ENCODE data around the gene KIF27.
"Not testable (repeated sequence)": the region's sequence is repeated elsewhere in the genome, so short reads cannot be mapped to it uniquely, and the experiment has no call there.

The KIF27 gene

GRCh38 chr9:83906144-83906543 is 15.1 kb downstream of the KIF27 start:
- TF ChIP-seq, protein P1, sequence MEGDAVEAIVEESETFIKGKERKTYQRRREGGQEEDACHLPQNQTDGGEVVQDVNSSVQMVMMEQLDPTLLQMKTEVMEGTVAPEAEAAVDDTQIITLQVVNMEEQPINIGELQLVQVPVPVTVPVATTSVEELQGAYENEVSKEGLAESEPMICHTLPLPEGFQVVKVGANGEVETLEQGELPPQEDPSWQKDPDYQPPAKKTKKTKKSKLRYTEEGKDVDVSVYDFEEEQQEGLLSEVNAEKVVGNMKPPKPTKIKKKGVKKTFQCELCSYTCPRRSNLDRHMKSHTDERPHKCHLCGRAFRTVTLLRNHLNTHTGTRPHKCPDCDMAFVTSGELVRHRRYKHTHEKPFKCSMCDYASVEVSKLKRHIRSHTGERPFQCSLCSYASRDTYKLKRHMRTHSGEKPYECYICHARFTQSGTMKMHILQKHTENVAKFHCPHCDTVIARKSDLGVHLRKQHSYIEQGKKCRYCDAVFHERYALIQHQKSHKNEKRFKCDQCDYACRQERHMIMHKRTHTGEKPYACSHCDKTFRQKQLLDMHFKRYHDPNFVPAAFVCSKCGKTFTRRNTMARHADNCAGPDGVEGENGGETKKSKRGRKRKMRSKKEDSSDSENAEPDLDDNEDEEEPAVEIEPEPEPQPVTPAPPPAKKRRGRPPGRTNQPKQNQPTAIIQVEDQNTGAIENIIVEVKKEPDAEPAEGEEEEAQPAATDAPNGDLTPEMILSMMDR (conservative IDR thresholded peaks at IDR 0.05; ENCODE audit: low read length) = no peak
- no peak overlapping the region for H3K4me3 ChIP-seq (ENCODE audit: low read length)
- DNase-seq (ENCODE audit: low read depth) = no peak

DNA sequence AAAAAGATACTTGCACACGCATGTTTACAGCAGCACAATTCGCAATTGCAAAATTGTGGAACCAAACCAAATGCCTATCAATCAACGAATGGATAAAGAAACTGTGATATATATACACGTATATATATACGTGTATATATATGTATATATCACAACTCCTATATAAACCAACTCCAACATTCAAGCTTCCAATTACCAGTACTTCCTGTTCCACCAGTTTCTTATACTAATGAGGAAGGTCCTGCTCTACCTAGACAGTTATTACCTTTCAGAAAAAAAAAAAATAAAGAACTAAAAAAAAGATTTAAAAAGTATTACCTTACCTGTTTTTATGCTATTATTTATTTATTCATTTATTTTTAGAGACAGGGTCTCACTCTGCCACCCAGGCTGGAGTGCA is 20.6 kb downstream of the KIF27 start:
- H3K4me3 ChIP-seq (ENCODE audit: low read length); DNase-seq (ENCODE audit: low read depth): not testable (repeated sequence)

DNA sequence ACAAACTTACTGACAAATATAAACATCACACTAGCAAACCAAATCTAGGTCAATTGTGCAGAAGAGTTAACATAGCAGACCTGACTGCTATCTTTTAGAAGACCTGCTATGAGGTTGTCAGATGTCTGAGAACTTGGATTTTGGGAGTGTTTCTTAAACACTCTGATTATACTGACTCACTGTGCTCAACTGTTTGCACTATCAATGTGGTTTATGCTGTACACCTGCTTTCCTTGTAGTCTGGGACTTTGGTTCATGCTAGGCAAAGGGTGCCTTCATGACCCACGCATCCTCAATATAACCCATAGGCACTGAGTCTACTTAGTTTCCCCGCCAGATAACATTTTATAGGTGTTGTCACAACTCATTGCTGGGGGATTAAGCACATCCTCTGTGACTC is 26.9 kb downstream of the KIF27 start:
- H3K4me3 ChIP-seq (ENCODE audit: low read length); DNase-seq (ENCODE audit: low read depth): not testable (repeated sequence)

- not testable (repeated sequence) for H3K4me3 ChIP-seq (ENCODE audit: low read length); DNase-seq (ENCODE audit: low read depth)
Measured at GRCh38 chr9:83886498-83886897, 34.7 kb downstream of the KIF27 start.

DNA sequence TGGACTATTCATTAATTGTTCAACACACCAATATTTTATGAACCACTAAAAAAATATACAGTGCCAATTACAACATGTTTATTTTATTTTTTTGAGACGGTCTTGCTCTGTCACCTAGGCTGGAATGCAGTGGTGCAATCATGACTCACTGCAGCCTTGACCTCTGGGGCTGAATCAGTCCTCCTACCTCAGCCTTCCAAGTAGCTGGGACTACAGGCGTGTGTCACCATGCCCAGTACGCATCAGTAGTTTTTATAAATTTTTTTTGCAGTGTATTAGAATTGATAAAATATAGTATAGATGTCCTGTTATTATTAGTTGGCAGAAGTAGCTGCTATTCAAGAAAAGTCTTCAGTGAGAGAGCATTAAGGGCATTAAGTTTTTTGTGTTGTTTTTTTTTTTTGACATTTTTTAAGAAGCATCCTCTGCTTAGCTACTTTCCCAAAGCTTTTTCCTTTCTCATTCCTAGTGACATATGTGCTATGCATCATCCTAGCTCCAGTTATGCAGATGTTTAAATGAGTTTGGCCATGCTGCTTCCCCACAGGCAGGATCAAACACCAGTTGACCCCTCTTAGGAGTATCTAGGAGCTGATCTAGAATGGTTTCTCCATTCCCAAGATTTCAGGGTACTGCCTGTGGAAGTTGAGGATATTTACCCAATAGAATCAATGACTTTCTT is 35.5 kb downstream of the KIF27 start:
- H3K4me3 ChIP-seq (ENCODE audit: low read length) = not testable (repeated sequence)
- peak; percentile 84 for DNase-seq (ENCODE audit: low read depth)

- not testable (repeated sequence) for H3K4me3 ChIP-seq (ENCODE audit: low read length); DNase-seq (ENCODE audit: low read depth)
Measured at GRCh38 chr9:83881687-83882408, 39.4 kb downstream of the KIF27 start.

DNA sequence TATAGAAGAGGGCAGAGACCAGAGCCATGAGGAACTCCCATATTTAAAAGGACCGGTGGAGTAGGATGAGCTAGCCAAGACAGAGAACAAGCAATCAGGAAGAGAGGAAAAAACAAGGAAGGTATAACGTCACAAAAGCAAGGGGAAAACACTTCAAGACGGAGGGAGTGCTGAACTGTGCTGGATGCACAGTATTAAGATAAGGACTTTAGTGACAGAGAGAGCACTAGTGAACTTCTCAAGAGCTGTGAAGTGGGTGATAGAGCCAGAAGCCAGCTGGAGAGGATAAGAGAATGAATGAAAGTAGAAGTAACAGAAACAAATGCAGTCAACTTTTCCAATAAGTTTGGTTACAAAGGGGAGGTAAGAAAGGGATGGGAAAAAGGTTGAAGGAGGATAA is 45.7 kb downstream of the KIF27 start:
- not testable (repeated sequence) for DNase-seq (ENCODE audit: low read depth); H3K4me3 ChIP-seq (ENCODE audit: low read length)

- not testable (repeated sequence) for DNase-seq (ENCODE audit: low read depth); H3K4me3 ChIP-seq (ENCODE audit: low read length)
Measured at GRCh38 chr9:83849895-83850294, 71.3 kb downstream of the KIF27 start.

DNA sequence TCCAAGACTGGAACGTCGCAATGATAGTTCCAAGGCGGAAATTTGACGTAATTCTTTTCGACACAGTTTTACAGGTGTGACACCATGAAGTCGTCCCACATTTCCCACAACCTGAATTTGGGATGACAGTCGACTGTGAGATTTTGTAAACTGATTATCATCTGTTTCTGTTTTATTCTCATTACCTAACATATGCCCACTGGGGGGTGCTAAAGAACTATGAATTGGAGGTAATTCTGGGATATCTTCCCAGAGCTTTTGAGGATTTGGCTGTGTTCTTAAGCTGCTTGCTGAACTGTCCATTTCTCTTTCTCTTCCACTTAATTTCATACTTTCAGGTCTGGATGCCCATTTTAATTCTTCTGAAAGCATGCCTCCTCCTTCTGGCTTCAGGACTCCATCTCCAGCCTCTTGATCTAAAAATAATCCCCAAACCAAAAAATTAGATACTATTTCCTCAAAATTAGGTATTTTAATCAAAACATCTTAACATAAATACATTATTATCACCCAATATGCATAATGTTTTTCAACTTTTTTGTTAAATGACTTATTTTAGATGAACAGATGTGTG is 84.1 kb downstream of the KIF27 start:
- H3K4me3 ChIP-seq (ENCODE audit: low read length); DNase-seq (ENCODE audit: low read depth): not testable (repeated sequence)

GRCh38 chr9:83830426-83831071 is 90.7 kb downstream of the KIF27 start:
- DNase-seq (ENCODE audit: low read depth); H3K4me3 ChIP-seq (ENCODE audit: low read length): not testable (repeated sequence)

GRCh38 chr9:83824986-83825623 is 96.1 kb downstream of the KIF27 start:
- not testable (repeated sequence) for H3K4me3 ChIP-seq (ENCODE audit: low read length)
- DNase-seq (ENCODE audit: low read depth) = peak; percentile 25

DNA sequence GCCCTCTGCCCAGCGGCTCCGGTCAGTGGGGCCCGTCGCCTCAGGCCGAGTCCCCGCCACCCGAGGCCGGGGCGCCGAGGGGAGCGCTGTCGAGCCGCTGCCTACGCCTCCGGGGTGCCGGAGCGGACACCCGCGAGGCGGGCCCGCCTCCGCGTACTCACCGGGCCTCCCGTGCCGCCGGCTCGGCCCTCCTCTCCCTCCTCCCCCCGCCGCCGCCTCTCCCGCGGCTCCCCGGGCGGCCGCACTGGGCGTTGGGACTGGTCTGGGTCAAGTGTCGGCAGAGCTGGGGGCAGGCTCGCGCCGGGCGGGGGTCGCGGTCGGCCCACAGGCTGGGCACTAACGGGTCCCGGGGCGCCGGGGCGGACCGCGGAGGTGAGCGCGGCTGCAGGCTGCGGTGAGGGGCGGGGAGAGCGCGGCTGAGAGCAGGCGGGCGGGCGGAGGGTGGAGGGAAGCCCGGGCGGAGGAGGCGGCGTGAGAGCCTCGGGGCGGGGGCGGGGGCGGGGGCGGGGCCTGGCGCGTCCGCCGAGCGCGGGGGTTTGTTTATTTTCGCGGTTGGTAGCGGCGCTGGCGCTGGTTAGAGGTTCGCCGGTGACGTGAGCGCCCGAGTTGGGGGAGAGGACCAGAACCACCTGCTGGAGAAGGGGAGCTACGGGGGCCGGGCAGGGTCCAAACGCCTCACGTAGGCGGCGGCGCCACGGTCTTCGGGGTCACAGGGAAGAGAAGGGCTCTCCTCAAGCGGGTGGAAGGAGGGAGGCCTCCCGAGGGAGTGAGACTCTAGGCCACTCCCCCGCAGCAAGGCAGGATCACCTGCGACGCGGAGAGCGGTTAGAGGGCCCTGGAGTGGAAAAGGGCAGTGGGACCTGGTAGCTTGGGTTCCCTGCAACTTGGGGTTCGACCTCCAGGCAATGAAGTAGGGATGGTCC is 103.6 kb downstream of the KIF27 start, which contains the start of gene GKAP1:
GKAP1 (minus strand) TSS at position 414 of the 923 bp plus-strand sequence. CDS start 11,252 bp downstream, outside the sequence.
- H3K4me3 ChIP-seq (ENCODE audit: low read length) = peak within 1 kb of the TSS; percentile 54
- DNase-seq (ENCODE audit: low read depth) = peak; percentile 31

- H3K4me3 ChIP-seq (ENCODE audit: low read length) = peak overlapping the region; percentile 54
- DNase-seq (ENCODE audit: low read depth) = not testable (repeated sequence)
Measured at GRCh38 chr9:83817011-83817355, 104.2 kb downstream of the KIF27 start.

GRCh38 chr9:83815120-83815519 is 106.1 kb downstream of the KIF27 start:
- H3K4me3 ChIP-seq (ENCODE audit: low read length); DNase-seq (ENCODE audit: low read depth): not testable (repeated sequence)

- DNase-seq (ENCODE audit: low read depth); H3K4me3 ChIP-seq (ENCODE audit: low read length): not testable (repeated sequence)
Measured at GRCh38 chr9:83809213-83809612, 112.0 kb downstream of the KIF27 start.

DNA sequence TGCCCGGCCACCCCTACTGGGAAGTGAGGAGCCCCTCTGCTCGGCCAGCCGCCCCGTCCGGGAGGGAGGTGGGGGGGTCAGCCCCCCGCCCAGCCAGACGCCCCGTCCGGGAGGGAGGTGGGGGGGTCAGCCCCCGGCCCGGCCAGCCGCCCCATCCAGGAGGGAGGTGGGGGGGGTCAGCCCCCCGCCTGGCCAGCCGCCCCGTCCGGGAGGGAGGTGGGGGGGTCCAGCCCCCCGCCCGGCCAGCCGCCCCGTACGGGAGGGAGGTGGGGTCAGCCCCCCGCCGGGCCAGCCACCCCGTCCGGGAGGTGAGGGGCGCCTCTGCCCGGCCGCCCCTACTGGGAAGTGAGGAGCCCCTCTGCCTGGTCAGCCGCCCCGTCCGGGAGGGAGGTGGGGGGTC is 116.8 kb downstream of the KIF27 start:
- H3K4me3 ChIP-seq (ENCODE audit: low read length); DNase-seq (ENCODE audit: low read depth): not testable (repeated sequence)

DNA sequence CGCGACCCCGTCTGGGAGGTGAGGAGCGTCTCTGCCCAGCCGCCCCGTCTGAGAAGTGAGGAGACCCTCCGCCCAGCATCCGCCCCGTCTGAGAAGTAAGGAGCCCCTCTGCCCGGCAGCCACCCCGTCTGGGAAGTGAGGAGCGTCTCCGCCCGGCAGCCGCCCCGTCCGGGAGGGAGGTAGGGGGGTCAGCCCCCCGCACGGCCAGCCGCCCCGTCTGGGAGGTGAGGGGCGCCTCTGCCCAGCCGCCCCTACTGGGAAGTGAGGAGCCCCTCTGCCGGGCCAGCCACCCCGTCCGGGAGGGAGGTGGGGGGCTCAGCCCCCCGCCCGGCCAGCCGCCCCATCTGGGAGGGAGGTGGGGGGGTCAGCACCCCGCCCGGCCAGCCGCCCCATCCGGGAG is 117.3 kb downstream of the KIF27 start:
- DNase-seq (ENCODE audit: low read depth); H3K4me3 ChIP-seq (ENCODE audit: low read length): not testable (repeated sequence)

All from AG10803 (cell line).